SHP77 (cell line): ENCODE data around the gene FAM174C.
A peak's percentile ranks its signal among the peaks of the same experiment; 100 is the strongest.

Source experiments
- DNase-seq, 2 experiments: peaks; one replicate each; lab custom pipeline; 2025; lab: John Stamatoyannopoulos, UW

Gene FAM174C

DNA sequence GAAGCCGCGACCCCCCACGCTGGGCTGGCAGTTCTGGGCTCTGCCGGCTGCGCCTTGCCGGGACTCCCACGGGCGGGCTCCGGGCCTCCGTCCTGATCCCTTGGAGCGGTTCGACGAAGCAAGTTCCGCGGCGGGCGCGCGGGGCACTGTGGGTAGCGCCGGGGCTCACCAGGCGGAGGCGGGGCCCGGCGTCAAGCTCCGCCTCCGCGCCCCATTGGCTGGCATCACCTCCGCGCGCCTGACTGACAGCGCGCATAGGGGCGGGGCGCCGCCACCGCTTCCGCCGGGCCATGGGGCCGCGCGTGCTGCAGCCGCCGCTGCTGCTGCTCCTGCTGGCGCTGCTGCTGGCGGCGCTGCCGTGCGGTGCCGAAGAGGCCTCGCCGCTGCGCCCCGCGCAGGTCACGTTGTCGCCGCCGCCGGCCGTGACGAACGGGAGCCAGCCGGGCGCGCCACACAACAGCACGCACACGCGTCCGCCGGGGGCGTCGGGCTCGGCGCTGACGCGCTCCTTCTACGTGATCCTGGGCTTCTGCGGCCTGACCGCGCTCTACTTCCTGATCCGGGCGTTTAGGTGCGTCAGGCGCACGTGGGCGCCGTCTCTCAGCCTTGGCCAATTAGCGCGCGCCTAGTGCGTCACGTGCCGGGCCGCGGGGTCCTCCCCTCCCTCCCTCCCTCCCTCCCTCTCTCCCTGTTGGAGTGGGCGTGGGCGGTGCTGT lies at the start of gene FAM174C:
Gene FAM174C, plus strand, starts transcription at position 271 of the 716 bp plus-strand sequence. Its CDS starts 20 bp downstream, at position 291.
- peak; percentile 91 to 96 for DNase-seq

DNA sequence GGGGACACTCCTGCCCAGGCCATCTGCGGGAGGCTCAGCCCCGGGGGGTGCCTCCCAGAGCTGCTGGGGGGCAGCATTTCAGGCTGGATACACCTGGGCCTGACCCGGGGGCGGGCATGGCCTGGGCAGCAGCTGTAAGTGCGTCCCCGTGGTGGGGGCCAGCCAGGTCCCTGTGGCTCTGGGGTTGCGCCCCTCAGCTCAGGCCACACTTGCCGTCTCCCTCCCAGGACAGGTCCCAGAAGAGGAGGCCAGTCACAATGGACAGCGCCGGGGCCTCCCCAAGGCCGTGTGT lies 49.2 kb upstream of the FAM174C start:
- no peak for DNase-seq

DNA sequence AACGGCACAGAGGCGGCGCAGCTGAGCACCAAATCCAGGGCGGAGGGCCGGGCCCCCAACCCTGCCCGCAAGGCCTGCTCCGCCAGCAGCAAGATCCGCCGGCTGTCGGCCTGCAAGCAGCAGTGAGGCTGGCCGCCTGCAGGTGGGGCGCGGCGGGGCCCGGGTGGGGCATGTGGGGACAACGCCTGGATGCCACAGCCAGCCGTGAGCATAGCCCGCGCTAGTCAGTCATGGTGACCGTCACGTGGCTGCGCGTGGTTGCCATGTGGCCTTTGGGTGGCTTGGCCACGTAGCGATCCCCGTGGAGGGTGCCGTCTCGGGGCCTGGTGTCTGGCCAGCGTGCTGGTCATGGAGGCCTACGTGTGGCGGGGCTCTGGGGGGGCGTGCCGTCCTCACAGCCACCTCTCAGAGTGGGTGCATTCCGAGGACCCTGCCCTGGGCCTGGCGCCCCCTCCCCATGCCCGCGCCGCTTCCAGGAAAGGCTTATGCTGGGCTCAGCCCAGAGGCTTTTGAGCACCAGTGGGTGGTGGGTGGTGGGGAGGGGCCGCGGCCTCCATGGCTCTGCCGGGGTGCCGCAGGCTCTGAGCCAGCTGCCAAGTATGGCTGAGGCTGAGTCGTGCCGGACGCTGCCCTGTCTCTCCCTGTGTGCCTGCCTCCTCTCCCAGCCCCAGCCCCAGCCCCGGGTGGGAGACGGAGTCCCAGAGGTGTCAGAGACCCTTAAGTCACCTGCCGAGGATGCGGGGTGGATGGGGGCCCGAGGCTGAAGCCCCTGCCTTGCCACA lies 48.6 kb upstream of the FAM174C start:
- DNase-seq, result no peak

DNA sequence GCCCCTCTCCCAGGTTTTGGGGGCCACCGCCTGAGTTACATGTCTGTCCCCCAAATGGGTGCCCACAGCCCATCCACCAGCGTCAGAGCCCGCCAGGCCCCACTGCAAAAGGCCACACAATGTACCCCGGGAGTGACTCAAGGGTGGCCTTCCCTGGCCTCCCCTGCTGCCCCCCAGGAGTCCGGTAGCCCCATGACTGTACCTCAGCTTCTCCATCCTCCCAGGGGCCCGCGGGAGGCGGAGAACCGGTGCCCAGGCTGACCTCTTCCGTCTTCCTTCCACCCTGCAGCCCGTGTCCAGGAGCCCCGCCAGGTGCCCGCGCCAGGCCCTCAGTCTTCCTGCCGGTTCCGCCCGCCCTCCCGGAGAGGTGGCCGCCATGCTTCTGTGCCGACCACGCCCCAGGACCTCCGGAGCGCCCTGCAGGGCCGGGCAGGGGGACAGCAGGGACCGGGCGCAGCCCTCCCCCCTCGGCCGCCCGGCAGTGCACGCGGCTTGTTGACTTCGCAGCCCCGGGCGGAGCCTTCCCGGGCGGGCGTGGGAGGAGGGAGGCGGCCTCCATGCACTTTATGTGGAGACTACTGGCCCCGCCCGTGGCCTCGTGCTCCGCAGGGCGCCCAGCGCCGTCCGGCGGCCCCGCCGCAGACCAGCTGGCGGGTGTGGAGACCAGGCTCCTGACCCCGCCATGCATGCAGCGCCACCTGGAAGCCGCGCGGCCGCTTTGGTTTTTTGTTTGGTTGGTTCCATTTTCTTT lies 47.9 kb upstream of the FAM174C start:
- no peak for DNase-seq

DNA sequence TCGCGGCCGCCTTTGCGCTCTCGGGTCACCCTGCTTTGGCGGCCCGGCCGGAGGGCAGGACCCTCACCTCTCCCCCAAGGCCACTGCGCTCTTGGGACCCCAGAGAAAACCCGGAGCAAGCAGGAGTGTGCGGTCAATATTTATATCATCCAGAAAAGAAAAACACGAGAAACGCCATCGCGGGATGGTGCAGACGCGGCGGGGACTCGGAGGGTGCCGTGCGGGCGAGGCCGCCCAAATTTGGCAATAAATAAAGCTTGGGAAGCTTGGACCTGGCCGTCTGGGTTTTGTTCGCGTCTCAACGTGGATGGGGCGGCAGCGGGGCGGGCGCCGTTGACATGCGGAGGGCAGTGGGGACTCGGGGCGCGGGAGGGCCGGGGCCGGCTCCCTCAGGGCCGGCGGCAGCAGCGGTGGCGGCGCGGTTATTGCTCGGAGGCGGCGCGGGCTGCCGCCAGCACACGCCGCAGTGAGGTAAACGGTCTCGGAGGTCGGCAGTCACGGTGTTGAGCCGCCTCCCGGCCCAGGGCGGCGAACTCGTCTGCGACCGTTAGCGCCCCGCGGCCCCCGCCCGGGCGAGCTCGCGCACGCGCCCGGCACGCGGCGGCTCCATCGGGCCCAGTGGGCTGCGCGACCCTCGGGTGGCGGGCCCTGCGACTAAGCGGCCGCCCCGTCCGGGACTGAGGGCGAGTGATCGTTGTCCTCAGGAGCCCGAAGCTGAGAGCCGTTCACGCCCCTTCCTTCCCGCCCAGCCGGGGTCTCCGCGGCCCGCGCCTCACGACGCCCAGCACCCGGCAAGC lies 47.0 kb upstream of the FAM174C start:
- no peak for DNase-seq

DNA sequence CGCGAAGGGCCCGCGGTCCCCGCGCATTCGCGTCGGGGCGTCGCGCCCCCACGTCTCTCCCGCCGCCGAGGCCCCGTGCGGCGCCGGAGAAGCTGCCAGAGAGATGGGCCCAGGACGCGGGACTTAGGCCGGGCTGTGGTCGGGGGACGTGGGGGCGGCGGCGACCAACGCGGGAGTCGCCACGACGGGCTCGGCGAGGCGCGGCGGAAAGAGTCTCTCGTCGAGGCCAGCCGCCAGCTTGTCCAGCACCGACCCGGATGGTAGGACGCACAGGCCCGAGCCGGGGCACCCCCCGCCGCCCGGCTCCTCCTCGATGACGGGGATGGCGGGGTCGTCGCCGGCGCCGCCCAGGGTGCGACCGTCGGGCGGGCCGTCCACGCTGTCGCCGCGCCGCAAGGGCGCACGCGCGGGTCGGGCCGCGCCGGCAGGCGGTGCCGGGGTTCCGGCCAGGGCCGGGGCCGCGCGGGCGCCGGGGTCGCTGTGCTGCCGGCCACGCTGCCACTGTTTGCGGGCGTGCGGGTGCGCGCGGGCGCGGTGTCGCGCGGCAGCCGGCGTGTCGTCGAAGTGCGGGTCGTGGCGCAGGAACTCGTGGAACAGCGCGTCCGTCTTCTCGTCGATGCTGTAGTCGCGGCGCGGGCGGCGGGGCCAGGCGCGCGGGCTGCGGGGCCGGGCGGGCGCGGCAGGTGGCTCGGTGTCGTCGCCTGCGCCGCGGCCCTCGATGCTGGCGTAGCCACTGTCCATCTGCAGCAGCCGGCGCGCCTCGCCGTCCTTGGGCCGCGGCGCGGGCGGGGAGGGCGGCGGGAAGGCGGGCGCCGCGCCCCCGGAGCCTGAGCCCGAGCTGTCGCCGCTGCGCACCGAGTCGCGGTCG lies 46.0 kb upstream of the FAM174C start:
- no peak for DNase-seq

DNA sequence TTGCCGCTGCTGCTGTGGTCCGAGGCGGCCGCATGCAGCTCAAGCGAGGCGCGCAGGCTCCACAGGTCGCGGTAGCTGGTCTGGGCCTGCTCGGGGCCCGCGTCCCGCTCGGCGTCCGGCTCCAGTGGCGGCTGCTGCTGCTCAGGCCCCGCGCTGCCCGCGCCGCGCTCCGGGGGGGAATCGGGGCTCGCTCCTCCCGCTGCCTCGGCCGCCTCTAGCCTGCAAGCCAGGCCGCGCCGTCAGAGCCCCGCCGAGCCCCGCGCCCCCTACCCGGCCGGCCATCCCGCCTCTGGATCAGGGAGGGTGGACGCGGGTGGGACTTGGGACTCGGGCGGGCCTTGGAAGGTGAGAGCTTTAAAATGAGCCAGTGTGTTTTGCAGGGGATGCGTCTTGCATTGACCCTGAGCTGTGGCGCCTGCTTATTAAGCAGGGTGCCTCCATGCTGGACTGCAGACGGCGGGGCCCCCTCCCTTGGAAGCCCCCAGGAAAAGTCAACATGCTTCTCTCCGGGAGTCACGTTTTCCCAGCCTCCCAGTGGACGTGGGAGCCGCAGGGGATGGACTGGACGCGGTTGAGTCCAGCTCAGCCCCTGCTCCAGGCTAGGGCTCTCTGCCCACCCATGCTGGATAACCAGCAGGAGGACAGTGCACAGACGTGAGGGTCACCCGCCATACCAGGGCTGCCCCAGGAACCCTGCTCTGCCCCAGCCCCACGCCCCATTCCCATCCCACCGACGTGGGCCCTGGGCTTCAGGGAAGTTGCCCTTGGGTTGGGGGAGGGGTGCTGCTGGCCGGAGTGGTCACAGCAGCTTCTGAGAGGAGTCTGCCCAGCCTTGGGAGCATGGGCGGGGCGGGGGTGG lies 45.2 kb upstream of the FAM174C start:
- no peak for DNase-seq

DNA sequence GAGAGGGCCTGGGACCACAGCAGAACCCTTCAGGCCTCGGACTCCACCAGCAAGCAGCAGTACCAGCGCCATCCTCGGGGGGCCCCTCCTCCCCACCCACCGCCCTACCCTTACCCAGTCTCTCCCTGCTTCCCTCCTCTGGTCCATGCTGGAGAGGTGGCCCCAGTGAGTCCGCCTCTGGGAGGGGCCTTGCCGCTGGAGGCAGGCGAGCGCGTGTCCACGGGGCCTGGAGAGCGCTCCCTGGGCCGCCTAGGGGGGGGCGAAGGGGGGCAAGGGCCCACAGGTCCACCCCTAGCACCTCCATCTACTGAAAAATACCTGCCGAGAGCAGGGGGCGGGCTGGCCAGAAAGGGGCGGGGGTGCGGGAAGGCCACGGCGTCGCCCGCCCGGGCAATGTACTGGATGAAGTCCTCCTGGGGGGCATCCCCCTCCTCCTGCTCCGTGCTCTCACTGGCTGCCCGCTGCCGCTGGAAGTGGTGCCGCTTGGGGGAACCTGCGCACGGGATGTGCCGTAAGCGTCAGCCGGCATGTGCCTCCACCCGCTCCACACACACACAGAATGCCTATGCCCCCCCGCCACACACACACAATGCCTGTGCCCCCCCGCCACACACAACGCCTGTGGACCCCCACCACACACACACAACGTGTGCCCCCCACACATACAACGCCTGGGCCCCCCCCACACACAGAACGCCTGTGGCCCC lies 44.4 kb upstream of the FAM174C start:
- DNase-seq, result no peak

DNA sequence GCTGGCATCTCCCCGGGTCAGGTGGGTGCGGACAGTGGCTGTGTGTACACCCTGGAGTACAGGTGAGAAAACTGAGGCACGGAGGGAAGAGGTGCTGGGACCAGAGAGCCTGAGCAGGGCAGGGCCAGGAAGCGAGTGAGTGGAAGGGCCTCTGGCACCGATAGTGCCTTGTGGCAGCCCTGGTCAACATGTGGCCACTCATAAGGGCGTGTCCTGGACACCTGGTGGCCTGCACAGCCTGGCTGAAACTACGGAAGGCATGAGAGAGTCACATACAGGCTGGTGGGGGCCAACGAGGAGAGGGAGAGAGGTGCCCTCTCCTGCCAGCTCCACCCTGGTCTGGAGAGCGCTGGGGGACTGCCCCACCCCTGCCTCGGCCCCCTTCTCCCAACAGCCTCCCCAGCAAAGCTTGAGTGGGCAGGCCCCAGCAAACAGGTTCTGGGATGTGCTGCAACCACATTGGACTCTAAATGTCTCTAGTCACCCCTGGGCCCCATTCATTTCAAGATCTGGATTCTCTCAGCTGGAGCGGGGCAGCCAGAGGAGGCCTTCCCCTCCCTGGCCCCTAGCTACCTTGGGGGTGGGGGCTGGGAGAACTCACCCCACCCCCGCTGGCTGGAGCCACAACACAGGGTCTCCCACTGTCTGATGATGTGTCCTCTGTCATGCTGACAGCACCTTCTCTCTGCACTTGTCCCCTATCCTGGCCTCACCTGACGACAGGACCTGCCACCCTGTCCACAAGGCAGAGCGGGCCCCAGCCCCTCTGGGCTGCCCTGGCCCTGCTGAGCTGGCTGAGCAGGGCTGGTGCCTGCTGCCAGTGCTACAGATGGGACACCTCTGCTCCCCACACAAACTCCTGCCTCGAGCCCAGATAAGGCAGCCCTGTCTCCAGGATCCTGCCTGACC lies 43.3 kb upstream of the FAM174C start:
- DNase-seq, result no peak

DNA sequence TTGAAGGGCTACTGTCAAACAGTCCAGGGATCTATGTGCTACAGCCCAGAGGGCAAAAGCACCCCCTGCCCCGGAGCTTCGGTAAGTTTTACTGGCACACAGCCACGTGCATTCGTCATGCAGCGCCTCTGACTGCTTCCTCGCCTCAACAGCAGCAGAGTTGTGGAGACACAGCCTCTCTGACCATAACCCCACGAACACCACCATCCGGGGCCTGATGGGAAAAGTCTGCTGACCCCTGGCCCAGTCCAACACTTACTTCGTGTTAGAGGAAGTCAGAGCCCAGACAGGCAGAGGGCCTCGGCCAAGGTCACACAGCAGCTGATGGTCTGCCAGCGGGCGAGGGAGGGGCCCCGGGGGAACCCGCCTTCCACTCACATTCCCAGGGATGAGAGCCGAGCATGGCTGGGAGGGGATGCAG lies 42.7 kb upstream of the FAM174C start:
- no peak for DNase-seq

DNA sequence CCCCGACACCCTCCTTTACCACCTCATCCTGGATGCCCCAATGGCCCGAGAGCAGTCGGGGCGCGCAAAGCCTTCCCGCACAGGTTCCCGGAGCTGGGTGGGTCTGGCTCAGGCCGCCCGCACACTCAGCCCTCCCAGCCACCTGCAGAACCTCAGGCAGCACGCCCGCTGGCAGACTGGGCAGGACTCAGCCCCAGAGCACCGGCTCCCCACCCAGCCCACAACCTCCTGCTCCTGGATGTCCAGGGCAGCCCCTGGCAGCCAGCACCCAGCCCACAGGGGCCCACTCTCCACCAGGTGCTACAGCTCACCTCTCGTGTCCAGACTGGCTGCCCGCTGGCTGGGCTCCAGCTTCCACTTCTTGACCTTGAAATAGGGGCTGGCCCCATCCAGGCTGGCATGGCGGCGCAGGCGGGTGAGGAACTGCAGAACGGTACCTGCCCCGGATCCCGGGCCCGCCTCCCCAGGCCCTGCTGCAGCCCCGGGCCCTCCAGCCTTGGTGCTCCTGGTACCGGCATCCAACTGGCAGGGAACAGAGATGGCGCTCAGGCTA lies 42.1 kb upstream of the FAM174C start:
- no peak for DNase-seq

DNA sequence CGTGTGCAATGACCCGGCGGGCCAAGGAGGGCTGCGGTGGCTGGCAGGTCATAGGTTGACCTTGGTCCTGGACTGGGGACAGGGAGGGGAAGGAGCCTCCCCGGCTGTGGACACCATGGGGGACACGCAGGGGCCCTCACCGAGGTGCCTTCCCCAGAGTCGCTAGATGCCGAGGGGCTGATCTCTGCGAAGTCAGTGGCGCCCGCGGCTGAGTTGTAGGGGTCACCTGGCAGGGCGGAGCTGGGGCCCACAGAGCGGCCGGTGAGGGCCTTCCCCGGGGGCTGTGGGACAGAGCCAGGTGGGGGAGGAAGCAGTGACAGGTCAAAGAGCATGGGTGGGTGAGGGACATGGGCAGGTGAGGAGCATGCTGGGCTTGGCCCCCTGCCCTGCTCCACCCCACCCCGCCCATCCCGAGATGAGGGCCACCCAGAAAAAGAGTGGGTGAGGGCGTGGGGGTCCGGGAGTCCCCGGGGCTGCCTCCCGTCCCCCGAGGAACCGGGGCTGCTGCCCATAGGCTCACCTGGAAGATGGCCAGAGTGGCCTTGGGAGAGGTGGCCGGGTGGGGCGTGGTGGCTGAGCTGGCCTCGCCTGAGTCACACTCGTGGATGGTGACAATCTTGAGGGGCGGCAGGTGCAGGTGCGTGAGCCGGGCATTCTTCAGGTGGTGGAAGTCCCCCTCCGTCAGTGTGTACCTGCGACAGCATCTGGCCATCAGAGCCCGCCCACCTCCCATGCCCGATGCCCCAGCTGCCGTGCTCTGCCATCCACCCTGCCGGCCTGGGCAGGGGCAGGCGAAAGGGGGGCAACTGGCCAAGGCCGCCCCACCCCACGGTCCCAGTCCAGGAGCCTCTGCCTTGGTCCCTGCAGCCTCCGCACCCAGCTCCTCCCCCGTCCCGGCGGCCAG lies 41.0 kb upstream of the FAM174C start:
- DNase-seq, result no peak

DNA sequence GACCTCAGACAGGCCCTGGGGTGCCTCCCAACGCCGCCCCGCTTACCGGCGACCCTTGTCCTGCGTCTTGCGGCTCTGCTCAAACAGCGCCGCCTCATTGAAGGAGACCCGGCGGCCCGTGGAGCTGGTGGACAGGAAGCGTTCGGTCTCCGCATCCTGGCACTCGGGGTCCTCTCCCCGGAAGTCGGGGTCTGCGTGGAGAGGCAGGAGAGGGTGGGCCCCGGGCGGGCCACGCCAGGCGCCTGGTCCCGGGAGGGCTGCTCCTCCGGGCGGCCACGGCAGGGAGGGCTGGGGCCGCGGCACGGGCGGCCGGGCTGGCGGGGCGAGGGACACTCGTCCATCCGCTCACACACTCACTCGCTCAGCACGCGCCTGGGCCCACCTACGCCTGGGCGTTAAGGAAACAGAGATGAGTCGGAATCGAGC lies 40.4 kb upstream of the FAM174C start:
- DNase-seq, result no peak

DNA sequence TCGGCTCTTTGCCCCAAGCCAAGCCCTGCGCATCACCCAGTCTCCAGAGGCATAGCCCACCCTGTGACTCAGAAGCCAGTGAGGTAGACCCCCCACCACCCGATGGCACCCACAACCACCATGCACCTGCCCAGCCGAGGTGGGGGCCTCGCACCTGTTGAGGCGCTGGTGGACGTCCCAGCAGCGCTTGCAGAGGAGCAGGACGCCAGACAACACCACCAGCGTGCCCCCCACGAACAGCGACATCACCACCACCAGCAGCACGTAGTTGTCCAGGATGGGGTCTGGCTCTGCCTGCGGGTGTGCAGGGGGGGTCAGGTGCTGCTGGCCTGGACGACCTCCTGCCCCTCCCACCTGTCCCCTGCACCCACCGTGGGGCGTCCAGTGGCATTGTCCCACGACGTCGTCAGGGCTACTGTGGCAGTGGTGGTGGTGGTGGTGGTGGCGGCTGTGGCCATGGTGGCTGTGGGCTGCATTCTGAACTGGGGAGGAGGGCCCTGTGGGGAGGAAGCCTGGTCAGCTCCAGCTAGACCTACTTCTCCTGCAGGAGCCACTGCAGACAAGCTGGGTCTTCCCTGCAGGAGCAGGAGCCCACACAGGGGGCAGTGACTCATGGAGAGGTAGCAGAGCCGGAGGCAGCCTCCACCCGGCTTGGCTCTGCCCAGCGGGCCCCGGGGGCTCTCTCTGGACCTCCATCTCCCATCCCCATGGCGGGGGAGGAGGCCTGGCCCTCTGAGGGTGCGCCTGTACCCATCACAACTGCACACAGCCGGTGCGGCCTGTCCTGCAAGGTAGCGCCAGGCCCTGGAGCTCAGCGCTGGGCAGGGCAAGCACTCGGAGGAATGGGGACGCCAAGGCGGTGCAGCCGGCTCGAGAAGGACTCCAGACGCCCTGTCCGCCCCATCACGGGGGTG lies 39.4 kb upstream of the FAM174C start:
- no peak for DNase-seq

DNA sequence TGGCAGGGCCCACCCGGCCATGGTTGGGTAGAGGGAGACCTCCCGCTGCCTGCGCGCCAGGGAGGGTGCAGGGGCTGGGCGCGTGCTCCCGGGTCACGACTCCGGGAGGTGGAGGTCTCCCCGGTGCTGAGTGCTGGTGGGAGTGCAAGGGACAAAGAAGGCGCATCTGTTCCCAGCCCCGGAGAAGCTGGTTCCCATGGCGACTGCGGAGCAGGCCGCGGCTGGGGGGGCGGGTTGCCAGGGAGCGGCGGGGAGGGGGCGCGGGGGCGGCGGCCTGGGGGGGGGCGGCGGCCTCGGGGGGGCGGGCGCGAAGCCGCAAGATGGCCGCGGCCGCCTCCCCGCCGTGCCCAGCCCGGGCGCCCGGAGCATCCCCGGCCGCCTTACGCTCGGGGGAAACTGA lies 38.8 kb upstream of the FAM174C start:
- no peak for DNase-seq
